BE2C (cell line): ENCODE results near the gene CGGBP1. TPM values are rescaled to one million over a fixed set of nuclear protein-coding genes. Genes with fewer than 3 reads are reported as not detected.

Experiments used
- DNase-seq: peaks from one replicate; pipeline ENCODE4 v3.0.0-alpha.2; 2020
- H3K27me3 ChIP-seq: fragments of 250-450 bp; sonication (Bioruptor Pico); 2 replicates; pipeline ENCODE4 v1.5.1; 2020; ENCODE audit warnings: mild to moderate bottlenecking
- H3K36me3 ChIP-seq: fragments of 250-450 bp; sonication (Bioruptor Pico); 2 replicates; pipeline ENCODE4 v1.5.1; 2020; ENCODE audit warnings: mild to moderate bottlenecking
- H3K4me1 ChIP-seq: fragments of 250-450 bp; sonication (Bioruptor Pico); 2 replicates; pipeline ENCODE4 v1.5.1; 2020
- H3K4me3 ChIP-seq: 2 replicates; pipeline ENCODE4 v1.5.1; 2011; ENCODE audit warnings: low read depth, low read length
- H3K9me3 ChIP-seq: fragments of 250-450 bp; sonication (Bioruptor Pico); 2 replicates; pipeline ENCODE4 v1.5.1; 2020
- CTCF ChIP-seq: IDR thresholded peaks from 2 replicates; pipeline ENCODE4 v1.5.1; 2012; ENCODE audit warnings: mild to moderate bottlenecking, low read depth, low read length
- polyA plus RNA-seq: library from polyadenylated mRNA; unstranded; fragments of >200 nt; gene quantifications from one replicate; pipeline ENCODE4 v1.2.1, GENCODE V29; 2012; ENCODE audit warnings: low read depth, missing spikeins; ENCODE audit not compliant: insufficient read length, insufficient read depth

CGGBP1 gene
- 75.2 TPM for polyA plus RNA-seq

GRCh38 chr3:88058581-88059379 is at the start of gene CGGBP1, which contains the start of gene ZNF654:
TSS of gene CGGBP1 (minus strand) at chr3:88059005. CDS start at chr3:88055976, 3,029 bp downstream.
TSS of gene ZNF654 (plus strand) at chr3:88059255. CDS start at chr3:88059320, 65 bp downstream.
- Histone ChIP-seq H3K4me3 (peak within 1 kb of the TSS; percentile 88), H3K9me3 (no peaks in the 10 kb centered on the region)

GRCh38 chr3:88105325-88105724 is 46.5 kb upstream of the CGGBP1 start:
- TF ChIP-seq CTCF: no peak
- no peak for DNase-seq
- Histone ChIP-seq H3K9me3 (no peaks in the 10 kb centered on the region), H3K36me3 (no peaks in the 10 kb centered on the region), H3K4me1 (no peaks in the 10 kb centered on the region), H3K27me3 (no peaks in the 10 kb centered on the region), H3K4me3 (no peak overlapping the region)

More at GRCh38 chr3:88058581-88059379, at the start of gene CGGBP1, which contains the start of gene ZNF654:
- no peak for TF ChIP-seq CTCF
- DNase-seq: peak; percentile 97
- peaks cover 22% of the 10 kb centered on the region for H3K36me3 ChIP-seq
- no peaks in the 10 kb centered on the region for H3K27me3 ChIP-seq
- H3K4me1 ChIP-seq: no peaks in the 10 kb centered on the region

GRCh38 chr3:88101142-88101541 is 42.3 kb upstream of the CGGBP1 start:
- no peaks in the 10 kb centered on the region for H3K36me3 ChIP-seq
- no peaks in the 10 kb centered on the region for H3K27me3 ChIP-seq
- H3K4me3 ChIP-seq: no peak overlapping the region
- H3K4me1 ChIP-seq: no peaks in the 10 kb centered on the region
- no peaks in the 10 kb centered on the region for H3K9me3 ChIP-seq
- DNase-seq: no peak
- no peak for TF ChIP-seq CTCF

GRCh38 chr3:88093266-88093665 is 34.5 kb upstream of the CGGBP1 start:
- no peak for DNase-seq
- no peak overlapping the region for H3K4me3 ChIP-seq
- no peak for TF ChIP-seq CTCF
- peaks cover 2% of the 10 kb centered on the region; the same call in 1 of the 2 replicates for H3K4me1 ChIP-seq
- H3K9me3 ChIP-seq: no peaks in the 10 kb centered on the region
- no peaks in the 10 kb centered on the region; the same call in 1 of the 2 replicates for H3K36me3 ChIP-seq
- H3K27me3 ChIP-seq: no peaks in the 10 kb centered on the region

GRCh38 chr3:88092270-88092669 is 33.5 kb upstream of the CGGBP1 start:
- Histone ChIP-seq H3K27me3 (no peaks in the 10 kb centered on the region), H3K4me3 (no peak overlapping the region), H3K9me3 (no peaks in the 10 kb centered on the region), H3K36me3 (peaks cover 8% of the 10 kb centered on the region), H3K4me1 (peaks cover 2% of the 10 kb centered on the region; the same call in 1 of the 2 replicates)
- TF ChIP-seq CTCF: no peak
- no peak for DNase-seq

GRCh38 chr3:88090681-88091080 is 31.9 kb upstream of the CGGBP1 start:
- Histone ChIP-seq H3K4me3 (no peak overlapping the region), H3K4me1 (peaks cover 2% of the 10 kb centered on the region; the same call in 1 of the 2 replicates), H3K36me3 (peaks cover 8% of the 10 kb centered on the region), H3K9me3 (no peaks in the 10 kb centered on the region), H3K27me3 (no peaks in the 10 kb centered on the region)
- no peak for DNase-seq
- no peak for TF ChIP-seq CTCF
